ENCODE results near the gene LYZL4. TPM values are rescaled to one million over a fixed set of nuclear protein-coding genes. Genes with fewer than 3 reads are reported as not detected.
A peak's percentile ranks its signal among the peaks of the same experiment; 100 is the strongest.

The LYZL4 gene
- total RNA-seq, 6 experiments from 2014 or later: not detected

DNA sequence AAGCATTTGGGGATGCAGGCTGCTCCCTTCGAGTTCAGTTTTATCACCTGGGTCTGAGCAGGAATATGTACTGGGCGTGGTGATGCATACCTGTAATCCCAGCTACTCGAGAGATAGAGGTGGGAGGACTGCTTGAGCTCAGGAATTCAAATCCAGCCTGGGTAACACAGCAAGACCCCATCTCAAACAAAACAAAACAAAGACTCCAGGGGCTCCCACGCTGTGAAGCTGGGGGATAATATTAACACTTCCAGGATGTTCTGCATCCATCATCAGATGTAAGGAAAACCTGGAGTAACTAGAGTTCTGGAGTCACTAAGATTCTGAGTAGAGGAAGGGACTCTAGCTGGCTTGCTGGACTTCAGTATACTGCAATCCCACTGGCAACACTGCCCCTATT, 40.6 kb downstream of the LYZL4 start:
- no peaks in the 10 kb centered on the region for H3K4me1 Mint-ChIP-seq (ENCODE audit: low read depth)
- TF ChIP-seq, protein P1, sequence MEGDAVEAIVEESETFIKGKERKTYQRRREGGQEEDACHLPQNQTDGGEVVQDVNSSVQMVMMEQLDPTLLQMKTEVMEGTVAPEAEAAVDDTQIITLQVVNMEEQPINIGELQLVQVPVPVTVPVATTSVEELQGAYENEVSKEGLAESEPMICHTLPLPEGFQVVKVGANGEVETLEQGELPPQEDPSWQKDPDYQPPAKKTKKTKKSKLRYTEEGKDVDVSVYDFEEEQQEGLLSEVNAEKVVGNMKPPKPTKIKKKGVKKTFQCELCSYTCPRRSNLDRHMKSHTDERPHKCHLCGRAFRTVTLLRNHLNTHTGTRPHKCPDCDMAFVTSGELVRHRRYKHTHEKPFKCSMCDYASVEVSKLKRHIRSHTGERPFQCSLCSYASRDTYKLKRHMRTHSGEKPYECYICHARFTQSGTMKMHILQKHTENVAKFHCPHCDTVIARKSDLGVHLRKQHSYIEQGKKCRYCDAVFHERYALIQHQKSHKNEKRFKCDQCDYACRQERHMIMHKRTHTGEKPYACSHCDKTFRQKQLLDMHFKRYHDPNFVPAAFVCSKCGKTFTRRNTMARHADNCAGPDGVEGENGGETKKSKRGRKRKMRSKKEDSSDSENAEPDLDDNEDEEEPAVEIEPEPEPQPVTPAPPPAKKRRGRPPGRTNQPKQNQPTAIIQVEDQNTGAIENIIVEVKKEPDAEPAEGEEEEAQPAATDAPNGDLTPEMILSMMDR (IDR thresholded peaks at IDR 0.05): no peak
- H3K27me3 Mint-ChIP-seq (ENCODE audit: insufficient read depth): peaks cover 13% of the 10 kb centered on the region
- no peak for DNase-seq
- H3K36me3 Mint-ChIP-seq (ENCODE audit: low read depth): no peaks in the 10 kb centered on the region
- no peak overlapping the region for H3K4me3 Mint-ChIP-seq
- H3K27ac Mint-ChIP-seq: no peak overlapping the region
- peaks cover 4% of the 10 kb centered on the region; the same call in 1 of the 2 replicates for H3K9me3 Mint-ChIP-seq

DNA sequence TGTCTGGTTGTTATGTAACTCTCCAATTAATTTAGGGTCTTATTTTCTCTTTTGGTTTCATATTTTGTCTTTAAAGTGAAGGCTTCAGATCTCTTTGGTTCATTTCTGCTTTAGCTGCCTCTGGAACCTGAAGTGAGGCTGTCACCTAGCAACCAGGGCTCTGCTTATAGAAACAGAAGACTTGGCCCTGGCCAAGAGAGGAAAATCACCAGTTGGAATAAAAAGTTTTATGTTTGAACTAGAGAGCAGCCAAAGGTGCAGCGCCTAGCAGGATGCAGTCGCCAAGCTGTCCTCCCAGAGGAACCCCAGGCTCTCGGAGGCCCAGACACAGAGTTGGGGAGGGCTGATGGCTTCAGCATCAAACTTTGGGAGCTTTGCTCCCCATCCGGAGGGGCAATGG, 41.1 kb downstream of the LYZL4 start:
- peak; percentile 8 for DNase-seq
- Mint-ChIP-seq H3K27ac (no peak overlapping the region), H3K36me3 (ENCODE audit: low read depth) (no peaks in the 10 kb centered on the region), H3K4me3 (no peak overlapping the region), H3K4me1 (ENCODE audit: low read depth) (no peaks in the 10 kb centered on the region), H3K9me3 (peaks cover 4% of the 10 kb centered on the region; the same call in 1 of the 2 replicates), H3K27me3 (ENCODE audit: insufficient read depth) (peaks cover 13% of the 10 kb centered on the region)
- TF ChIP-seq, protein P1 (IDR thresholded peaks at IDR 0.05): no peak

DNA sequence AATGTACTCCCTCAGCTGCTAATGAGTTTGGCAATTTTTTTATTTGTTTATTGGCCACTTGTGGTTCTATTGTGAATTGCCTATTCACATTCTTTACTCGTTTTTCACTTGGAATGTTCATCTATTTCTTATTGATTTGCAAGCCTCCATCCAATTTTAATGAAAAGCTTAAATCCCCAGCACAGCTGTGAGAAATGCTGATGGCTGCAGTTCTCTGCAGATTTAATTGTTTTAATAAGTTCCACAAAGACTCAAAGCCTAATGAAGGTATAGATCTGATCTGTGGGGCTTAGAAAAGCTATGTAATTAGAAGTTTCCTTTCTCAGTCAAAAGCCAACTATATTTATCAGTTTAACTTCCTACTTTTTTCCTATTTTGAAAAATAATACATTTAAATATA, 41.5 kb downstream of the LYZL4 start:
- Mint-ChIP-seq H3K27me3 (ENCODE audit: insufficient read depth) (peaks cover 13% of the 10 kb centered on the region), H3K4me1 (ENCODE audit: low read depth) (no peaks in the 10 kb centered on the region), H3K27ac (no peak overlapping the region), H3K9me3 (peaks cover 4% of the 10 kb centered on the region; the same call in 1 of the 2 replicates), H3K36me3 (ENCODE audit: low read depth) (no peaks in the 10 kb centered on the region), H3K4me3 (no peak overlapping the region)
- TF ChIP-seq, protein P1 (IDR thresholded peaks at IDR 0.05): no peak
- DNase-seq: no peak

DNA sequence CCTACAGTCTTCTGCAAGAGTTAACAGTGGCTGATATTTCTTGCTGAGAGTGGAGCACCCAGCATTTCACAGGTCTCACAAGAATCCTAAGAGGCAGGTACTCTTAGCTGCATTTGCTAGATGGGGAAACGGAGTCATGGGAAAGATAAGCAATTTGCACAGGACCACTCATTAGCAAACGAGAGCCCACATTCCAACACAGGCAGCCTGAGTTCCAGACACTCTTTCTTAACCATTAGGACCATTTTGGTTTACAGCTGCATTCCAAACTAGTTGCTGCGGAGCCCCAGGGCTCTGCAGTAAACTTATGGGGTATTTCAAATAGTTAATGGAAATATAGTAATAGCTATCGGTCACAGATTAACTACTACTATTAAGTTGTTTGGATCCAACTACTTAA, 42.5 kb downstream of the LYZL4 start:
- no peak overlapping the region for H3K27ac Mint-ChIP-seq
- no peaks in the 10 kb centered on the region for H3K4me1 Mint-ChIP-seq (ENCODE audit: low read depth)
- no peak overlapping the region for H3K4me3 Mint-ChIP-seq
- peaks cover 4% of the 10 kb centered on the region; the same call in 1 of the 2 replicates for H3K9me3 Mint-ChIP-seq
- no peaks in the 10 kb centered on the region for H3K36me3 Mint-ChIP-seq (ENCODE audit: low read depth)
- H3K27me3 Mint-ChIP-seq (ENCODE audit: insufficient read depth): peaks cover 13% of the 10 kb centered on the region
- TF ChIP-seq, protein P1 (IDR thresholded peaks at IDR 0.05): no peak
- DNase-seq: no peak

DNA sequence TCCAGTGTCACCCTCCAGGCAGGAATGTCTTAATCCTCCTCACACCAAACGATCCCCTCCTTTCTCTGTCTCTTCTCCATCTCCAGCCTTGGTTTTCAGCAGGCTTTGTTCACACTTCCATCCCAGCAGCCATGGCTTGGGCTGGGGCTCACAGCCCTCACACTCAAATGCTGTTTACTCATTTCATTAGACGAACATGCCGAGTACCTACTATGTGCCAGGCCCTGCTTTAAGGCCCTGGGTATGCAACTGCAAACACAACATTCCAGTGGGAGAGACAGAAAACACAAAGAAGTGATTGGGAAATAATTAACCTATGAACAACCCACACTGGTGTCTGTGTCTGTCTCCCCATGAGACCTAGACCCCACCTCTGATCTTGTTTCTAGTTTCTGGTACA, 43.9 kb downstream of the LYZL4 start:
- no peak for DNase-seq
- H3K4me3 Mint-ChIP-seq: no peak overlapping the region
- no peaks in the 10 kb centered on the region for H3K4me1 Mint-ChIP-seq (ENCODE audit: low read depth)
- no peak overlapping the region for H3K27ac Mint-ChIP-seq
- H3K27me3 Mint-ChIP-seq (ENCODE audit: insufficient read depth): peaks cover 9% of the 10 kb centered on the region
- H3K36me3 Mint-ChIP-seq (ENCODE audit: low read depth): no peaks in the 10 kb centered on the region
- TF ChIP-seq, protein P1 (IDR thresholded peaks at IDR 0.05): no peak
- peaks cover 4% of the 10 kb centered on the region; the same call in 1 of the 2 replicates for H3K9me3 Mint-ChIP-seq

DNA sequence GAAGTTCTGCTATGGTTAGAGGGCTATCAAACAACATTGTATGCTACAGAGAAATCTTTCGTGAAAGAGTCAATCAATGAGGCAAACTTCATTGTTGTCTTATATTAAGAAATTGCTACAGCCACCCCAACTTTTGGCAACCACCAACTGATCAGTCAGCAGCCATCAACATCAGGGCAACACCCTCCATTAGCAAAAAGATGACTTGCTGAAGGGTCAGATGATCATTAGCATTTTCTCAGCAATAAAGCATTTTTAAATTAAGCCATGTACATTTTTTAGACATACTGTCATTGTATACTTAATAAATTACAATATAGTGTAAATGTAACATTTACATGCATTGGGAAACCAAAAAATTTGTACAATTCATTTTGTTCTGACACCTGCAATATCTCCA, 53.1 kb downstream of the LYZL4 start:
- H3K36me3 Mint-ChIP-seq (ENCODE audit: low read depth): no peaks in the 10 kb centered on the region
- H3K4me3 Mint-ChIP-seq: no peak overlapping the region
- DNase-seq: no peak
- no peak overlapping the region for H3K27ac Mint-ChIP-seq
- TF ChIP-seq, protein P1 (IDR thresholded peaks at IDR 0.05): no peak
- H3K4me1 Mint-ChIP-seq (ENCODE audit: low read depth): no peaks in the 10 kb centered on the region
- peaks cover 2% of the 10 kb centered on the region for H3K27me3 Mint-ChIP-seq (ENCODE audit: insufficient read depth)
- H3K9me3 Mint-ChIP-seq: no peaks in the 10 kb centered on the region
